Measurements from ENCODE around the gene ZDHHC14.

The ZDHHC14 gene

GRCh38 chr6:157631838-157632614 lies 251.0 kb downstream of the ZDHHC14 start:
- DNase-seq = no peak

GRCh38 chr6:157632821-157633220 lies 251.8 kb downstream of the ZDHHC14 start:
- no peak for DNase-seq

GRCh38 chr6:157634546-157634945 lies 253.6 kb downstream of the ZDHHC14 start:
- no peak for DNase-seq

GRCh38 chr6:157635388-157636244 lies 254.6 kb downstream of the ZDHHC14 start:
- DNase-seq = no peak

- DNase-seq = no peak
Observed at GRCh38 chr6:157637516-157637915, 256.5 kb downstream of the ZDHHC14 start.

GRCh38 chr6:157637941-157638662 lies 257.1 kb downstream of the ZDHHC14 start:
- no peak for DNase-seq

GRCh38 chr6:157638779-157639178 lies 257.8 kb downstream of the ZDHHC14 start:
- no peak for DNase-seq

GRCh38 chr6:157640746-157641451 lies 259.9 kb downstream of the ZDHHC14 start:
- DNase-seq = no peak

- DNase-seq = no peak
Observed at GRCh38 chr6:157641837-157642236, 260.8 kb downstream of the ZDHHC14 start.

GRCh38 chr6:157642736-157643135 lies 261.7 kb downstream of the ZDHHC14 start:
- no peak for DNase-seq

GRCh38 chr6:157644043-157644810 lies 263.2 kb downstream of the ZDHHC14 start:
- no peak for DNase-seq

- no peak for DNase-seq
Observed at GRCh38 chr6:157645201-157645795, 264.3 kb downstream of the ZDHHC14 start.

- DNase-seq = no peak
Observed at GRCh38 chr6:157646012-157646411, 265.0 kb downstream of the ZDHHC14 start.

- no peak for DNase-seq
Observed at GRCh38 chr6:157647261-157647915, 266.4 kb downstream of the ZDHHC14 start.

GRCh38 chr6:157648561-157648960 lies 267.6 kb downstream of the ZDHHC14 start:
- no peak for DNase-seq

- DNase-seq = no peak
Observed at GRCh38 chr6:157649311-157650260, 268.6 kb downstream of the ZDHHC14 start.

GRCh38 chr6:157650261-157650640 lies 269.3 kb downstream of the ZDHHC14 start:
- DNase-seq = no peak

- DNase-seq = no peak
Observed at GRCh38 chr6:157650801-157651200, 269.8 kb downstream of the ZDHHC14 start.

- no peak for DNase-seq
Observed at GRCh38 chr6:157651731-157652490, 270.9 kb downstream of the ZDHHC14 start.
